ENCODE data around the gene TMEM250. TPM values are rescaled to one million over a fixed set of nuclear protein-coding genes. Genes with fewer than 3 reads are reported as not detected.

TMEM250 gene
- total RNA-seq, 1 experiment from 2014 or later: 34.0 TPM

GRCh38 chr9:136160995-136161610 is 42.4 kb upstream of the TMEM250 start:
- H3K27ac ChIP-seq (ENCODE audit: low read length): no peak overlapping the region
- no peak overlapping the region for H3K4me3 ChIP-seq (ENCODE audit: low read depth in 2 of 2, low read length in 2 of 2)
- ATAC-seq: no peak
- H3K27me3 ChIP-seq (ENCODE audit: control insufficient read depth, insufficient read depth, low read length): no peaks in the 10 kb centered on the region
- DNase-seq (ENCODE audit: low read depth, low spot score): no peak
- POLR2A ChIA-PET: no interaction called here
- in situ Hi-C loops (cut with HindIII; ENCODE audit: low pct_unique_long_range_greater_than_20kb, low sequenced_read_pairs) (no loop called here), intact Hi-C loops (cut with micrococcal nuclease; ENCODE audit: unreplicated experiment) (no loop called here)
- no peak for TF ChIP-seq TCF7L2 (IDR thresholded peaks at IDR 0.05; ENCODE audit: low read depth, low read length)
- TF ChIP-seq REST (IDR thresholded peaks at IDR 0.05; ENCODE audit: insufficient read depth in 1 of 2, low read depth in 2 of 2, low read length in 1 of 2): no peak
- no peak for TF ChIP-seq CTCF (IDR thresholded peaks at IDR 0.05)
- TF ChIP-seq POLR2AphosphoS5 (IDR thresholded peaks at IDR 0.05; ENCODE audit: low read depth, low read length): no peak
- TF ChIP-seq SIN3A (IDR thresholded peaks at IDR 0.05; ENCODE audit: borderline replicate concordance, insufficient read depth, low read depth, low read length): no peak
- CTCF ChIA-PET: no interaction called here
- no peaks in the 10 kb centered on the region for H3K4me1 ChIP-seq (ENCODE audit: control insufficient read depth, insufficient read depth, low read length)
- H3K9me3 ChIP-seq (ENCODE audit: control insufficient read depth, insufficient read depth, low read depth, low read length): no peaks in the 10 kb centered on the region
- BruUV-seq (replicated peaks): no TSS peak
- H3K36me3 ChIP-seq (ENCODE audit: control insufficient read depth, insufficient read depth, low read length): no peaks in the 10 kb centered on the region

GRCh38 chr9:136160381-136160841 is 41.7 kb upstream of the TMEM250 start:
- ATAC-seq (no peak; the same call in 1 of the 2 replicates), DNase-seq (ENCODE audit: low read depth, low spot score) (no peak)
- BruUV-seq (replicated peaks): no TSS peak
- POLR2A ChIA-PET: interaction anchor here (0.6 kb wide), 1 partner anchor 253 kb away, joined by 8 read pairs; the partner anchor contains the start of gene CAMSAP1
- in situ Hi-C loops (cut with HindIII; ENCODE audit: low pct_unique_long_range_greater_than_20kb, low sequenced_read_pairs) (no loop called here), intact Hi-C loops (cut with micrococcal nuclease; ENCODE audit: unreplicated experiment) (no loop called here)
- H3K9me3 ChIP-seq (ENCODE audit: control insufficient read depth, insufficient read depth, low read depth, low read length): no peaks in the 10 kb centered on the region
- H3K36me3 ChIP-seq (ENCODE audit: control insufficient read depth, insufficient read depth, low read length): no peaks in the 10 kb centered on the region
- H3K27me3 ChIP-seq (ENCODE audit: control insufficient read depth, insufficient read depth, low read length): no peaks in the 10 kb centered on the region
- H3K4me1 ChIP-seq (ENCODE audit: control insufficient read depth, insufficient read depth, low read length): no peaks in the 10 kb centered on the region
- H3K27ac ChIP-seq (ENCODE audit: low read length): no peak overlapping the region
- CTCF ChIA-PET: interaction anchor here (0.6 kb wide), 1 partner anchor 107 kb away, joined by 6 read pairs; no protein-coding TSS in a partner anchor
- TF ChIP-seq TCF7L2 (IDR thresholded peaks at IDR 0.05; ENCODE audit: low read depth, low read length) (no peak), REST (IDR thresholded peaks at IDR 0.05; ENCODE audit: insufficient read depth in 1 of 2, low read depth in 2 of 2, low read length in 1 of 2) (no peak), SIN3A (IDR thresholded peaks at IDR 0.05; ENCODE audit: borderline replicate concordance, insufficient read depth, low read depth, low read length) (no peak), POLR2AphosphoS5 (IDR thresholded peaks at IDR 0.05; ENCODE audit: low read depth, low read length) (no peak), CTCF (IDR thresholded peaks at IDR 0.05) (no peak)
- no peak overlapping the region for H3K4me3 ChIP-seq (ENCODE audit: low read depth in 2 of 2, low read length in 2 of 2)

All from Panc1 (cell line).